SK-N-SH treated with all-trans-retinoic acid at 6 μM for 48 hours (cell line): Measurements from ENCODE around the gene HUS1.

Experiments
- ESRRG ChIP-seq: fragments of 250-450 bp; sonication (Bioruptor Pico); IDR thresholded peaks from 2 replicates; pipeline ENCODE4 v1.6.1; 2021; ENCODE audit warnings: mild to moderate bottlenecking
- PATZ1 ChIP-seq: fragments of 250-450 bp; sonication (Bioruptor Pico); IDR thresholded peaks from 2 replicates; pipeline ENCODE4 v1.8.0; 2020; ENCODE audit warnings: mild to moderate bottlenecking, moderate library complexity, borderline replicate concordance
- TSHZ2 ChIP-seq: fragments of 250-450 bp; sonication (Bioruptor Pico); IDR thresholded peaks from 2 replicates; pipeline ENCODE4 v1.5.0; 2020; ENCODE audit warnings: mild to moderate bottlenecking, moderate library complexity
- ZFP3 ChIP-seq: fragments of 250-450 bp; sonication (Bioruptor Pico); IDR thresholded peaks from 2 replicates; pipeline ENCODE4 v1.5.0; 2020; ENCODE audit warnings: mild to moderate bottlenecking, moderate library complexity
- ZNF565 ChIP-seq: fragments of 450-650 bp; formaldehyde crosslinking; conservative IDR thresholded peaks from 2 replicates; pipeline ENCODE4 v1.5.0; 2020; ENCODE audit warnings: low read depth, mild to moderate bottlenecking, moderate library complexity
- ZNF8 ChIP-seq: fragments of 450-650 bp; formaldehyde crosslinking; IDR thresholded peaks from 2 replicates; pipeline ENCODE4 v1.5.0; 2020; ENCODE audit warnings: mild to moderate bottlenecking, moderate library complexity

- no peak for TF ChIP-seq ZNF8
- TF ChIP-seq PATZ1 (CRISPR knock-in tag) = no peak
- TF ChIP-seq ZNF565 (CRISPR knock-in tag) = no peak
- TF ChIP-seq ESRRG (CRISPR knock-in tag) = no peak
- TF ChIP-seq TSHZ2 (CRISPR knock-in tag) = no peak
- TF ChIP-seq ZFP3 = no peak
Measured at GRCh38 chr7:48009954-48010353, 30.5 kb upstream of the HUS1 start.
